ENCODE measurements around the gene SYT13.

GRCh38 chr11:45290586-45290985 is 4.4 kb upstream of the SYT13 start:
- TF ChIP-seq CTCF (IDR thresholded peaks at IDR 0.05) (no peak), POLR2AphosphoS5 (IDR thresholded peaks at IDR 0.05) (no peak)

Data from gastroesophageal sphincter (tissue), 3 donors.